GM12874 (cell line): ENCODE data around the gene ADIPOR2.

ENCODE experiments used
- TF ChIP-seq, protein P1 (sequence below): IDR thresholded peaks from 2 replicates; pipeline ENCODE4 v1.5.1; 2011; ENCODE audit warnings: low read depth, mild to moderate bottlenecking, control low read depth, low read length, moderate library complexity; ENCODE audit not compliant: insufficient read depth

ADIPOR2 gene

DNA sequence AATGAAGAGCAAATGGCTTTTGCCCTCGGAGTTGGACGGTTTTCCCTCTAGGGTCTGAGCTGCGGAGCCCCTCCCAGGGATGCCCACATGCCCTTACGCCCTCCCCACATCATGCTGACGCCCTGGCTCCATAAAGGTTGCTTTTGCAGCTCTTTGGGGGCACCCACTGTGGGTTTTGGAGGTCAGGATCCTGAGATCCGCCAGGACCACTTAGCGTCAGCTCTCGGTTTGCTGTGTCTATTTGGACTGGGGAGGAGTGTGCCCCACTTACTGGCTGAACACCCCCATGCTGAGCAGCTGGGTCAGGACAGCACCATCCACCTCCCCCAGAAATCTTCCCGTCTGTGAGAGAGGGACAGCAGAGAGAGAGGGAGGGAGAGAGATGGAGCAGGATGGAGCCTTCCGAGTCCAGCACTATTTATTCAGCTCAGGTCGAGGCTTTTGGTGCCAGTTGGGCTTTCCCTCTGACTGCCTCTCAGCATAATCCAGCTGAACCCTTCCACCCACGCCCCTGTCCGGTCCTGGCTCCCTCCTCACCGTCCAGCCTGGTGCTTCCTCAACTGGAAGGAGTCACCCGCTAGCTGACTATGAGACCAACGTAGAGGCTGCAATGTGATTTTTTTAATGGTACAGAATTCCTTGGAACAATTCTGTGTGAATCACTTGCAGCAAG, 110.6 kb downstream of the ADIPOR2 start:
- TF ChIP-seq, protein P1, sequence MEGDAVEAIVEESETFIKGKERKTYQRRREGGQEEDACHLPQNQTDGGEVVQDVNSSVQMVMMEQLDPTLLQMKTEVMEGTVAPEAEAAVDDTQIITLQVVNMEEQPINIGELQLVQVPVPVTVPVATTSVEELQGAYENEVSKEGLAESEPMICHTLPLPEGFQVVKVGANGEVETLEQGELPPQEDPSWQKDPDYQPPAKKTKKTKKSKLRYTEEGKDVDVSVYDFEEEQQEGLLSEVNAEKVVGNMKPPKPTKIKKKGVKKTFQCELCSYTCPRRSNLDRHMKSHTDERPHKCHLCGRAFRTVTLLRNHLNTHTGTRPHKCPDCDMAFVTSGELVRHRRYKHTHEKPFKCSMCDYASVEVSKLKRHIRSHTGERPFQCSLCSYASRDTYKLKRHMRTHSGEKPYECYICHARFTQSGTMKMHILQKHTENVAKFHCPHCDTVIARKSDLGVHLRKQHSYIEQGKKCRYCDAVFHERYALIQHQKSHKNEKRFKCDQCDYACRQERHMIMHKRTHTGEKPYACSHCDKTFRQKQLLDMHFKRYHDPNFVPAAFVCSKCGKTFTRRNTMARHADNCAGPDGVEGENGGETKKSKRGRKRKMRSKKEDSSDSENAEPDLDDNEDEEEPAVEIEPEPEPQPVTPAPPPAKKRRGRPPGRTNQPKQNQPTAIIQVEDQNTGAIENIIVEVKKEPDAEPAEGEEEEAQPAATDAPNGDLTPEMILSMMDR, result no peak

DNA sequence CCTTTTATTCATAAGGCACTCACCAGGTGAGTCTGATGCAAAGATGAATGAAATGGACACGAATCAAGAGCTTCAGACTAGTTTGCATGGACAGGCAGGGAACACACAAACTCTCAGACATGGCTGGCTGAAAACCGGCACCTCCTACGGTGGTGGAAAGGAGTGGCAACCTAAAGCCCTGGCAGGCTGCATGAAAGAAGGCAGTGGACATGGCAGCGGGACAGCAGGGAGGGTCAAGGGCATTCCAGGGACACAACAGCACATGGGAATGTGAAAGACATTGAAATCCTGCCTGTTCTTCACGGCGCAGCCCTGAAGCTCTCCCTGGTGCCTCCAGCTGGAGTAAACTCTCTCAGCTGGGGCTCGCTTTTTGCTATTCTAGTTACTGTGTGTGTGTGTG, 112.9 kb downstream of the ADIPOR2 start:
- TF ChIP-seq, protein P1, result no peak

DNA sequence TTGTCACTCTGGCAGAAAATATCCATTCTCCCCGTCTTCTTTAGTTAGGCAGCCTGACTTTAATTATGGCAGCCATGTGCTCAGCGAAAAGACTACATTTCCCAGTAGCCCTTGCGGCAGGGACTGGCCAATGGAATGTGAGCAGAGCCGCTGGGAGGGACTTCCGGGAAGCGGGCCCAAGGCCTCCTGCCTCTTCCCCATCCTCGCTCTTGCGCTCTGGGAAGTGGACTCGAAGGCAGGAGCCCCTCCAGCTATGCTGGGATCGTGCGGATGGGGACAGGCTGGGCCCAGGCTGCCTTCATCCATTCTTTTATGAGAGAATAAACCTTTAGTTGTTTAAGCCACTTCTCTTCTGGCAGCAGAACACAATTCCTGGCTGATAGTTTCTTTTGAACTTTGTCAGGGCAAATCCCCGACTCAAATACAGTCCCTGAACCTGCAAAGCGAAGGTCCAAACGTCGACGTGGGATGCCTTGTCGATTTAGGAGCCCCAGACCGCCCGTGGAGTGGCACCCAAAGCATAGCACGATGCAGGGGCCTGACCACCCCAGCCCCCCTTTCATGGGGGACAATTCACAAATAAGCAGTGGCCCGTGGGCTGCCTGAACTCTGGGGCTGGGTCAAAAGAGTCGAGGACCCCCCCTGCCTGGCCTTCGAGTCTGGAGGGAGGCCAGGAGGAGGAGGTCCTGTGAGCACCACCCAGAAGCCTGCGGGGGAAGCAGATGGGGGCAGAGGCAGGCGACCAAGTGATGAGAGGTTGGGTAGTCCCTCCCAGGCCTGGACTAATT, 113.9 kb downstream of the ADIPOR2 start:
- TF ChIP-seq, protein P1, result no peak

DNA sequence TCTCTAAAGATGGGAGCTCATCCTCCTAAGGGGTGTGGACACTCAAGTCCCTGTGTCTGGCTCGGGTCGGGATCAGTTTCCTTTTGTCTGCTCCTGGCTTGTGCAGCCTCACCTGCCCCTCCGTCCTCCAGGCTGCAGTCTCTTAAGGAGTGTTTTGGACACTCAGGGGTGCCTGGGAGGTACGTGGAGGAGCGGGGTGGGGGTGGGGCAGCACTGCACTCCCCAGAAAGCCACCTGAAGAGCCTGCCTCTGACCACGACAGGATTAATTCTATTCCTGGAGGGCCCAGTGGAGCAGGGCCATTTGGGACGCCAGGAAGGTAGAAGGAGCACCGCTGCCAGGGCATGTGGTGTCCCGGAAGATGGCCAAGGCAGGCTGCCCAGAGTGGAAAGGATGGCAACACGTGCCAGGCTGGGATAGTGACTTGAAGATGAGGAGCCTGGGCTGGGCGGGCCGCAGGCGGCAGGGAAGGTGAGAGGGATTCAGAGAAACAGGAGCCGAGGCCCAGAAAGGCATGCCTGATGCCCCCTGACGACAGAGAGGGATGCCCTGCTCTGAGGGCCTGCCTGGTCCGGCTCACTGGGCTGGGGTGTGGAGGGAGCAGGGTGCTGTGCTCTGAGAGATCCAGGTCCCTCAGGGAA, 114.7 kb downstream of the ADIPOR2 start:
- TF ChIP-seq, protein P1, result no peak

DNA sequence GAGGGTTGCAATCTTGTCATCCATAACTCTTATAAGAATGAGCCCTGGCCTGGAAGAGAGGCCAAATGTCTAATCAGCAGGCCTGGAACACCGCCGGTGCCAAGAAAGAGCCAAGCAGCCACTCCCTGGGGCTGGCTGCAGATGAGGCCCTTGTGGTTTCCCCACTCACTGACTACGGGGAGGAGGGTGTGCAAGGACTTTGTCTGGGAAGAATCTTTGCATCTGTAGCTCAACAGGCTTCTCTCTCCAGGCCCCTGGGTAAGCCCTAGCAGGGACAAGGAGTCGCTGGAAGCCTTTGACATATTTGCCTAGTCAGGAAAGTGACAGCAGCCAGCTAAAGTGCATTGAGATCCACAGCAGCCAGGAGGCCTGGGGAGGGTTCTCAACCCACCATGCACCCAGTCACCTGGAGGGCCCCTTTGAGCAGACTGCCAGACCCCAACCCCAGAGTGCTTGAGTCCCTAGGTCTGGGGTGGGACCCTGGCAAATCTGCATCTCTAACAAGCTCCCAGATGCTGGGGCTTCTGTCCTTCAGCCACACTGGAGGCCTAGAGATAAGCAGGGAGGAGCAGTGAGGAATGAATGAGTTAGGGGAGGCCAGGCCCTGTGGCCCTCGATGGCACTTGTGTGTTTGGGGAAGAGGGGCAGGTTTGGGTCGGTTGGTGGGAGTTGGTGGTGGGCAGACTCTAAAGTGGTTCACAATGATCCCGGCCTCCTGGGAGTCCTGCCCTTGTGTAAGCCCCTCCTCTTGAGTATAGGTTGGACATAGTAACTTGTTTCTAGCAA, 115.6 kb downstream of the ADIPOR2 start:
- TF ChIP-seq, protein P1, result no peak

DNA sequence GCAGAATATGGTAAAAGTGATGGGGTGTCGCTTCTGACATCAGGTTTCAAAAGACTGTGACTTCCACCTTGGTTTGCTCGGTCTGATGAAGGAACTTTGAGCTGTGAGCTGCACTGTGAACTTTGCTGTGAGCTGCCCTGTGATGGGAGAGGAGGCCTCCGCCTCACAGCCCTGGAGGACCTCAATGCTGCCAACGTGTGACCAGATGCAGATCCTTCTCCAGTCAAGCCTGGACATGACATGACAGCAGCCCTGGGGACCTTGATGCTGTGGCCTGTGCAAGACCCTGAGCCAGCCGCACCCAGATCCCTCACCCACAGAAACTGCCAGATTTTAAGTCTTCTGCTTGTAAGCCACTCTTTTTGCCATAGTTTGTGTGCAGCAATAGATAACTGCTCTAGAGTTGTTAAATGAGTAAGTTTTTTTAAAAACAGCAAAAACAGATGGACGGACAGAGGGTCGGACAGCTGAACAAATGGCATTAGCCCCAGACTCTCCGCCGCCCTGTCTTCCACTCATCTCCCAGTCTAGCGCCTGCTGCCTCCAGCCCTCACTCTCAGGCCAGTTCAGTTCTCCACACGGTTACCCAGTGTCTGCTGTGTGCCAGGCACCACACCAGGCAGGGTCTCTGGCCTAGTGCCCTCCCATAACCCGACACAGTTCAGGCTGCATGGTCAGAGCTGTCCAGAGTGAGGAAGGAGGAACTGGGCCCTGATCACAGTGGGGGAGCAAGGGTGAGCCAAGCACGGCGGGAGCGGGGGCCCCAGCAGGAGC, 116.4 kb downstream of the ADIPOR2 start:
- TF ChIP-seq, protein P1, result no peak
